Measurements from ENCODE around the gene PPA2. TPM values are rescaled to one million over a fixed set of nuclear protein-coding genes. Genes with fewer than 3 reads are reported as not detected.

Gene PPA2
- total RNA-seq, 1 experiment from 2014 or later, result 108 TPM

DNA sequence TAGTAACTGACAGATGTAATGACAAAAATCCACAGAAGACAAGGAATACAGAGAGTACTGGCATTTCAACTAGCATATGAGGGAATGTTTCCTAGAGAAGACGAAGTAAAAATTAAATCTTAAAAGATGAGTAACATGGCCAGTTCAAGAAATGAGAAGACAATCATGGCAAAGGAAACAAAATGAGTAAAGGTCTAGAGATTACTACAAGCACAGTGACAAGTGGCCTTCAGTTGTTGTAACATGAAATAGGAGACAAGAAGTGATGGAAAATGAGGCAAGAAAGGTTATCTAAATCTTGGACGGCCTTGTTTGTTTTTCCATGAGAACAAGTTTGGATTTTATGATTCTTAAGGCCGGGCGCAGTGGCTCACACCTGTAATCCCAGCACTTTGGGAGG, 81.0 kb downstream of the PPA2 start:
- H3K4me1 ChIP-seq (ENCODE audit: insufficient read depth, low read length), result peaks cover 5% of the 10 kb centered on the region; the same call in 1 of the 2 replicates
- no peak for DNase-seq
- no peaks in the 10 kb centered on the region for H3K79me2 ChIP-seq (ENCODE audit: low read length)
- intact Hi-C loops (cut with micrococcal nuclease), result loop anchor here (10.0 kb wide), 1 partner anchor 248 kb away; the partner anchor contains the start of gene TET2
- no peak overlapping the region for H2AFZ ChIP-seq (ENCODE audit: low read length)
- TF ChIP-seq CTCF (conservative IDR thresholded peaks at IDR 0.05; ENCODE audit: low read depth, low read length) (no peak), EZH2 (IDR thresholded peaks at IDR 0.05; ENCODE audit: low read length, unreplicated experiment) (no peak), EZH2phosphoT487 (IDR thresholded peaks at IDR 0.05; ENCODE audit: borderline replicate concordance, low read length) (no peak)
- ChIA-PET CTCF (no interaction called here), POLR2A (ENCODE audit: unreplicated experiment) (no interaction called here)
- no peak overlapping the region for H3K9ac ChIP-seq (ENCODE audit: low read length)
- no peaks in the 10 kb centered on the region for H3K27me3 ChIP-seq (ENCODE audit: low read length)
- H3K36me3 ChIP-seq (ENCODE audit: low read depth, low read length), result no peaks in the 10 kb centered on the region
- no peaks in the 10 kb centered on the region for H3K9me3 ChIP-seq (ENCODE audit: low read length)
- no peaks in the 10 kb centered on the region for H3K9me2 ChIP-seq (replicated peaks; ENCODE audit: low read length)
- ATAC-seq, result no peak
- no peaks in the 10 kb centered on the region for H3F3A ChIP-seq (ENCODE audit: low read length, unreplicated experiment)
- BruUV-seq (replicated peaks), result no TSS peak
- no peaks in the 10 kb centered on the region for H4K20me1 ChIP-seq (ENCODE audit: low read length)
- H3K4me2 ChIP-seq (ENCODE audit: low read length), result no peak overlapping the region
- no peak overlapping the region for H3K4me3 ChIP-seq (ENCODE audit: low read length)
- H3K27ac ChIP-seq (ENCODE audit: low read length), result no peak overlapping the region

DNA sequence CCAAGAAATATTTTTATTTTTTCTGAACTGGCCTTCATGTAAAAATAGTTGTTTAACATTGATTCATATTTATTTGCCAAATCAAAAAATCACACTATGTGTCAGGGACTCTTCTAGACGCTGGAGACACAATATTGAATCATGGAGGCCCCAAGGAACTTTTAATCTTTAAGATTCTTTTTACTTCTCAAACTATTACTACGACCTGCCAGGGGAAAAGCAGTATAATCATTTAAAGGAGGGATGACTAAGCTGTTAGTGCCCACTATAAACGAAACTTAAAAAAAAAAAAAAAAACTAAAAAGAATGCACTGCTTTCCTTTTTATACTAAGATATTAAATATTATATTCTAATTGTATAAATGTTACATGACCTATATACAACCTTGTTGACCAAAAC, 84.7 kb downstream of the PPA2 start:
- H4K20me1 ChIP-seq (ENCODE audit: low read length), result no peaks in the 10 kb centered on the region
- H3K9ac ChIP-seq (ENCODE audit: low read length), result no peak overlapping the region

More for the DNA sequence above, 84.7 kb downstream of the PPA2 start:
- DNase-seq (no peak), ATAC-seq (peak; percentile 51)
- H3K4me1 ChIP-seq (ENCODE audit: insufficient read depth, low read length), result no peaks in the 10 kb centered on the region
- H3K9me2 ChIP-seq (replicated peaks; ENCODE audit: low read length), result no peaks in the 10 kb centered on the region
- TF ChIP-seq EZH2phosphoT487 (IDR thresholded peaks at IDR 0.05; ENCODE audit: borderline replicate concordance, low read length) (no peak), EZH2 (IDR thresholded peaks at IDR 0.05; ENCODE audit: low read length, unreplicated experiment) (no peak), CTCF (conservative IDR thresholded peaks at IDR 0.05; ENCODE audit: low read depth, low read length) (no peak)
- intact Hi-C loops (cut with micrococcal nuclease), result no loop called here
- no peaks in the 10 kb centered on the region for H3K9me3 ChIP-seq (ENCODE audit: low read length)
- ChIA-PET CTCF (interaction anchor here (0.6 kb wide), 1 partner anchor 50 kb away, joined by 3 read pairs; no protein-coding TSS in a partner anchor), POLR2A (ENCODE audit: unreplicated experiment) (no interaction called here)
- H2AFZ ChIP-seq (ENCODE audit: low read length), result no peak overlapping the region
- no peak overlapping the region for H3K4me2 ChIP-seq (ENCODE audit: low read length)
- no peak overlapping the region for H3K4me3 ChIP-seq (ENCODE audit: low read length)
- H3K79me2 ChIP-seq (ENCODE audit: low read length), result no peaks in the 10 kb centered on the region
- BruUV-seq (replicated peaks), result no TSS peak
- H3K27ac ChIP-seq (ENCODE audit: low read length), result 0 out of 2 replicates have a peak overlapping the region, but pooled peaks have one; percentile 16
- no peaks in the 10 kb centered on the region for H3F3A ChIP-seq (ENCODE audit: low read length, unreplicated experiment)
- no peaks in the 10 kb centered on the region for H3K27me3 ChIP-seq (ENCODE audit: low read length)
- H3K36me3 ChIP-seq (ENCODE audit: low read depth, low read length), result no peaks in the 10 kb centered on the region
